ENCODE measurements around the gene MICAL1.

Gene MICAL1

GRCh38 chr6:109473120-109473519 lies 17.5 kb upstream of the MICAL1 start:
- H3K4me3 ChIP-seq (ENCODE audit: low read depth, low read length): no peak overlapping the region
- no peak for TF ChIP-seq CTCF (IDR thresholded peaks at IDR 0.05; ENCODE audit: low read depth, low read length)
- TF ChIP-seq MAX (IDR thresholded peaks at IDR 0.05; ENCODE audit: low read depth, low read length): no peak
- no peak for TF ChIP-seq MYC (IDR thresholded peaks at IDR 0.05; ENCODE audit: low read depth, low read length)
- no peak for TF ChIP-seq POLR2A (IDR thresholded peaks at IDR 0.05; ENCODE audit: extremely low read depth, insufficient read length)
- no peak for DNase-seq (ENCODE audit: low read depth)

GRCh38 chr6:109472132-109472995 lies 16.8 kb upstream of the MICAL1 start:
- H3K4me3 ChIP-seq (ENCODE audit: low read depth, low read length): no peak overlapping the region
- TF ChIP-seq POLR2A (IDR thresholded peaks at IDR 0.05; ENCODE audit: extremely low read depth, insufficient read length): no peak
- no peak for TF ChIP-seq MYC (IDR thresholded peaks at IDR 0.05; ENCODE audit: low read depth, low read length)
- no peak for TF ChIP-seq CTCF (IDR thresholded peaks at IDR 0.05; ENCODE audit: low read depth, low read length)
- no peak for TF ChIP-seq MAX (IDR thresholded peaks at IDR 0.05; ENCODE audit: low read depth, low read length)
- DNase-seq (ENCODE audit: low read depth): no peak

GRCh38 chr6:109471105-109471810 lies 15.7 kb upstream of the MICAL1 start:
- no peak for DNase-seq (ENCODE audit: low read depth)
- TF ChIP-seq MAX (IDR thresholded peaks at IDR 0.05; ENCODE audit: low read depth, low read length) (no peak), CTCF (IDR thresholded peaks at IDR 0.05; ENCODE audit: low read depth, low read length) (no peak), POLR2A (IDR thresholded peaks at IDR 0.05; ENCODE audit: extremely low read depth, insufficient read length) (no peak), MYC (IDR thresholded peaks at IDR 0.05; ENCODE audit: low read depth, low read length) (no peak)
- no peak overlapping the region for H3K4me3 ChIP-seq (ENCODE audit: low read depth, low read length)

- DNase-seq (ENCODE audit: low read depth): no peak
- no peak overlapping the region for H3K4me3 ChIP-seq (ENCODE audit: low read depth, low read length)
- TF ChIP-seq CTCF (IDR thresholded peaks at IDR 0.05; ENCODE audit: low read depth, low read length) (no peak), POLR2A (IDR thresholded peaks at IDR 0.05; ENCODE audit: extremely low read depth, insufficient read length) (no peak), MAX (IDR thresholded peaks at IDR 0.05; ENCODE audit: low read depth, low read length) (no peak), MYC (IDR thresholded peaks at IDR 0.05; ENCODE audit: low read depth, low read length) (no peak)
Measured at GRCh38 chr6:109469591-109470189, 14.1 kb upstream of the MICAL1 start.

- DNase-seq (ENCODE audit: low read depth): no peak
- TF ChIP-seq POLR2A (IDR thresholded peaks at IDR 0.05; ENCODE audit: extremely low read depth, insufficient read length) (no peak), MAX (IDR thresholded peaks at IDR 0.05; ENCODE audit: low read depth, low read length) (no peak), MYC (IDR thresholded peaks at IDR 0.05; ENCODE audit: low read depth, low read length) (no peak), CTCF (IDR thresholded peaks at IDR 0.05; ENCODE audit: low read depth, low read length) (no peak)
Measured at GRCh38 chr6:109467696-109468095, 12.1 kb upstream of the MICAL1 start.

More at GRCh38 chr6:109467696-109468095, 12.1 kb upstream of the MICAL1 start:
- no peak overlapping the region for H3K4me3 ChIP-seq (ENCODE audit: low read depth, low read length)
